SU-DHL-6 (cell line): Measurements from ENCODE around the gene HIVEP3.
A peak's percentile ranks its signal among the peaks of the same experiment; 100 is the strongest.

Source experiments
- H2AFZ ChIP-seq: fragments of 200-600 bp; sonication (generic); 2 replicates; pipeline ENCODE4 v1.6.1; 2014; ENCODE audit warnings: low read depth, mild to moderate bottlenecking, moderate library complexity, mixed read lengths, antibody characterized with exemption, low read length; ENCODE audit not compliant: severe bottlenecking
- H3F3A ChIP-seq: fragments of 200-600 bp; shearing (Covaris generic); 2 replicates; pipeline ENCODE4 v1.6.0; 2016; ENCODE audit warnings: antibody characterized with exemption, mild to moderate bottlenecking; ENCODE audit not compliant: insufficient read depth
- H3K27ac ChIP-seq: fragments of 200-600 bp; sonication (generic); 2 replicates; pipeline ENCODE4 v1.5.1; 2016; ENCODE audit warnings: low read depth, mild to moderate bottlenecking, low read length, moderate library complexity, mixed read lengths
- H3K27me3 ChIP-seq: fragments of 200-600 bp; sonication (generic), shearing (Covaris generic); 2 replicates; pipeline ENCODE4 v1.6.0; 2014; ENCODE audit warnings: mild to moderate bottlenecking, low read length
- H3K36me3 ChIP-seq: fragments of 200-600 bp; sonication (generic); 2 replicates; pipeline ENCODE4 v1.6.1; 2014; ENCODE audit warnings: mild to moderate bottlenecking, low read length, mixed read lengths
- H3K4me2 ChIP-seq: fragments of 300-600, 200-600 bp; shearing (Covaris generic), sonication (generic); 2 replicates; pipeline ENCODE4 v1.6.0; 2014; ENCODE audit warnings: low read length, low read depth, mild to moderate bottlenecking; ENCODE audit not compliant: poor library complexity, severe bottlenecking
- H3K4me3 ChIP-seq: fragments of 200-600 bp; sonication (generic); 2 replicates; pipeline ENCODE4 v1.5.1; 2014; ENCODE audit warnings: antibody characterized with exemption, low read length, mild to moderate bottlenecking, mixed read lengths; ENCODE audit not compliant: insufficient read depth, poor library complexity, severe bottlenecking
- H3K79me2 ChIP-seq: fragments of 200-600 bp; sonication (generic); 2 replicates; pipeline ENCODE4 v1.6.1; 2014; ENCODE audit warnings: mild to moderate bottlenecking, low read length, moderate library complexity; ENCODE audit not compliant: insufficient read depth
- H3K9ac ChIP-seq: fragments of 200-600 bp; sonication (generic); 2 replicates; pipeline ENCODE4 v1.7.0; 2014; ENCODE audit warnings: mild to moderate bottlenecking, low read length
- H3K9me2 ChIP-seq: fragments of 200-600 bp; sonication (generic); replicated peaks from 2 replicates; pipeline ENCODE4 v1.6.1; 2014; ENCODE audit warnings: low read length; ENCODE audit not compliant: insufficient read depth
- H3K9me3 ChIP-seq: fragments of 200-600 bp; sonication (generic); 2 replicates; pipeline ENCODE4 v1.6.1; 2014; ENCODE audit warnings: low read length, mixed read lengths; ENCODE audit not compliant: insufficient read depth
- H4K20me1 ChIP-seq: fragments of 200-600 bp; sonication (generic); 2 replicates; pipeline ENCODE4 v1.6.1; 2014; ENCODE audit warnings: low read depth, mild to moderate bottlenecking, antibody characterized with exemption, low read length, moderate library complexity, mixed read lengths
- CTCF ChIP-seq: fragments of 200-600 bp; sonication (generic); IDR thresholded peaks from one replicate; pipeline ENCODE4 v1.5.1; 2017; ENCODE audit warnings: antibody characterized with exemption, mild to moderate bottlenecking, low read length, moderate library complexity; ENCODE audit not compliant: insufficient read depth, poor library complexity, severe bottlenecking
- EZH2phosphoT487 ChIP-seq: fragments of 200-600 bp; sonication (generic), shearing (Covaris generic); conservative IDR thresholded peaks from 2 replicates; pipeline ENCODE4 v1.6.1; 2018; ENCODE audit warnings: mild to moderate bottlenecking, antibody characterized with exemption, low read length, moderate library complexity, mixed read lengths

HIVEP3 gene

GRCh38 chr1:41655632-41656031 is 263.1 kb downstream of the HIVEP3 start:
- no peaks in the 10 kb centered on the region for H3K27me3 ChIP-seq
- H3K4me2 ChIP-seq = no peak overlapping the region
- no peaks in the 10 kb centered on the region for H4K20me1 ChIP-seq
- H3K9ac ChIP-seq = no peak overlapping the region
- H3K79me2 ChIP-seq = peaks cover 11% of the 10 kb centered on the region; the same call in 1 of the 2 replicates
- TF ChIP-seq EZH2phosphoT487 = no peak
- TF ChIP-seq CTCF = no peak
- no peaks in the 10 kb centered on the region for H3K9me2 ChIP-seq
- no peaks in the 10 kb centered on the region for H3K9me3 ChIP-seq
- H3K27ac ChIP-seq = peak overlapping the region; percentile 11; the same call in 1 of the 2 replicates
- H3K36me3 ChIP-seq = no peaks in the 10 kb centered on the region
- no peak overlapping the region for H3K4me3 ChIP-seq
- no peak overlapping the region for H2AFZ ChIP-seq
- no peaks in the 10 kb centered on the region for H3F3A ChIP-seq

- Histone ChIP-seq H3K27ac (0 out of 2 replicates have a peak overlapping the region, but pooled peaks have one; percentile 21), H3K36me3 (no peaks in the 10 kb centered on the region), H3K9me3 (no peaks in the 10 kb centered on the region), H3F3A (no peaks in the 10 kb centered on the region), H3K79me2 (0 out of 2 replicates have a peak, but pooled peaks cover 14% of the 10 kb centered on the region), H3K4me2 (peak overlapping the region; percentile 19), H3K27me3 (no peaks in the 10 kb centered on the region), H3K9ac (no peak overlapping the region), H3K4me3 (no peak overlapping the region), H2AFZ (no peak overlapping the region), H3K9me2 (no peaks in the 10 kb centered on the region), H4K20me1 (no peaks in the 10 kb centered on the region)
- TF ChIP-seq CTCF (no peak), EZH2phosphoT487 (no peak)
These were observed 265.1 kb downstream of the HIVEP3 start for GRCh38 chr1:41653574-41653973.

GRCh38 chr1:41652384-41653265 is 266.1 kb downstream of the HIVEP3 start:
- H3F3A ChIP-seq = no peaks in the 10 kb centered on the region
- H4K20me1 ChIP-seq = no peaks in the 10 kb centered on the region

More at GRCh38 chr1:41652384-41653265, 266.1 kb downstream of the HIVEP3 start:
- H2AFZ ChIP-seq = no peak overlapping the region
- H3K4me2 ChIP-seq = peak overlapping the region; percentile 19
- no peaks in the 10 kb centered on the region for H3K9me2 ChIP-seq
- no peak overlapping the region for H3K4me3 ChIP-seq
- 0 out of 2 replicates have a peak, but pooled peaks cover 13% of the 10 kb centered on the region for H3K79me2 ChIP-seq
- TF ChIP-seq CTCF (no peak), EZH2phosphoT487 (no peak)
- no peaks in the 10 kb centered on the region for H3K36me3 ChIP-seq
- H3K9me3 ChIP-seq = no peaks in the 10 kb centered on the region
- H3K9ac ChIP-seq = no peak overlapping the region
- no peaks in the 10 kb centered on the region for H3K27me3 ChIP-seq
- no peak overlapping the region for H3K27ac ChIP-seq
